Large intestine (tissue), 3 donors: ENCODE results near the gene IFT57. TPM values are rescaled to one million over a fixed set of nuclear protein-coding genes. Genes with fewer than 3 reads are reported as not detected.
A peak's percentile ranks its signal among the peaks of the same experiment; 100 is the strongest.
"Not testable (repeated sequence)": the region's sequence is repeated elsewhere in the genome, so short reads cannot be mapped to it uniquely, and the experiment has no call there.

Experiments
- DNase-seq, 2 donors: peaks; one replicate each; pipeline versions ENCODE4 v3.0.0 to v3.0.0-alpha.2; 2013
- H3K27ac ChIP-seq: one replicate; pipeline ENCODE4 v1.5.1; 2013; ENCODE audit warnings: low read length
- H3K27me3 ChIP-seq: 2 replicates; pipeline ENCODE4 v1.6.1; 2013; ENCODE audit warnings: low read length; ENCODE audit not compliant: control insufficient read depth, insufficient read depth
- H3K36me3 ChIP-seq: 2 replicates; pipeline ENCODE4 v1.6.1; 2013; ENCODE audit warnings: low read length; ENCODE audit not compliant: control insufficient read depth, insufficient read depth
- H3K4me1 ChIP-seq: one replicate; pipeline ENCODE4 v1.6.1; 2013; ENCODE audit warnings: low read length; ENCODE audit not compliant: control insufficient read depth, insufficient read depth
- H3K4me3 ChIP-seq: one replicate; pipeline ENCODE4 v1.5.1; 2013; ENCODE audit warnings: low read length
- H3K9me3 ChIP-seq: one replicate; pipeline ENCODE4 v1.6.1; 2013; ENCODE audit warnings: mild to moderate bottlenecking, low read depth, low read length, moderate library complexity; ENCODE audit not compliant: control insufficient read depth
- WGBS: methylation state at CpG from one replicate; pipeline ENCODE4 v1.1.5; 2013; ENCODE audit warnings: low lambda C conversion rate; ENCODE audit not compliant: insufficient coverage; 5-methylcytosine and 5-hydroxymethylcytosine counted together
- polyA plus RNA-seq: library from polyadenylated mRNA; unstranded; fragments of 120-200 nt; gene quantifications from one replicate; pipeline ENCODE4 v1.2.1, GENCODE V29; 2013

IFT57 gene
- polyA plus RNA-seq, 1 donor = 31.3 TPM

DNA sequence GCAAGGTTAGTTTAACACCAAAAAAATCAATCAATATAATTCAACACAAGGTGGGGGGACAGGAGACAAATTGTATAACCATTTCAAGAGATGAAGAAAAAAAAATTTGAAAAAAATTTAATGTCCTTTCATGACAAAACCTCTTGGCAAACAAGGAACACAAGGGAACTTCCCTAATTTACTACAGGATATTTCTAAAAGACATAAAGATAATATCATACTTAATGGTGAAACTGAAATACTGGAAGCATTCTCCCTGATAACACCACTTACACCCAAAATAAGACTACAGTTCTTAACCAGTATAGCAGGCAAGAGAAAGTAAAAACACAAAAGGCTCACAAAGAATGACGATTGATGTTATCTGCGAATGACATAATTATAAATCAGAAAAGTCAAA is 44.7 kb downstream of the IFT57 start:
- Histone ChIP-seq H3K9me3 (no peaks in the 10 kb centered on the region), H3K27ac (no peak overlapping the region), H3K4me1 (no peaks in the 10 kb centered on the region), H3K27me3 (no peaks in the 10 kb centered on the region), H3K36me3 (no peaks in the 10 kb centered on the region), H3K4me3 (no peak overlapping the region)
- 72% methylated on average over 2 of the region's 2 CpGs for WGBS
- no peak for DNase-seq

DNA sequence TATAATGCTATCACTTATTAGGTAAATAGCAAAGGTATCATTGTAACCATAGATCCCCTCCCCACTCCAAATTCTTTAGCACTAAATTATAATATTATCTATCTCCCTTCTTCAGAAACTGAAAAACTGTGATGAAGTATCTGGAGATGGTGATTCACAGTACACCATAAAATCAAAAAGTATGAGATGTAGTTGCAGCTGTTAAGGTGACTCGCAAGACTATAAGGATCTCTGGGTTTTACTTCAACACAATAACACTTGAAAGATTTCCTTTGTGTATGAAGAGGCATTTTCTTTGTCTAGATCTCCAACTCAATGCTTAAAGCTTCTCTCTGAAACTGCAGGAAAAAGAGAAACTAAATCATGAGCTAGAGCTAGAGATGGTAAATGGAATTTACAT is 46.9 kb downstream of the IFT57 start:
- Histone ChIP-seq H3K9me3 (no peaks in the 10 kb centered on the region), H3K4me3 (no peak overlapping the region), H3K27me3 (no peaks in the 10 kb centered on the region), H3K36me3 (no peaks in the 10 kb centered on the region), H3K4me1 (no peaks in the 10 kb centered on the region), H3K27ac (no peak overlapping the region)
- WGBS = no CpG with 5 or more reads among the region's 1 CpG
- DNase-seq = no peak

DNA sequence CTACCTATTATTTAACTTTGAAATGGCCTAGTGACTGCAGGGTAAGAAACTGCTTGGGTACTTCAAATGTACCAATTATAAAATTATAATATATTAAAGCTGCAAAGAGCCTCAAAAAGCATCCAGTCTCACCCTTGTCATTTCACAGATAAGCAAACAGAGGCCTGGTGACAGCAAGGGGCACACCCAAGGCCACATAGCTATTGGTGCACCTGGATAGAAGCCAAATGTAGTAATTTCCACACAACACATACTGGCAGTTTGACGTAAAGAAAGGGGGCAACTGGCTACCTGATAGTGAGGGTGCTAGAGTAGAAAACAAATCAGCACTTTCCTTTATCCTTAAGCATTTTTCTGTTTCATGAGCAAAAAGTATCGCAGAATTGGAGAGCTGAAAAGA is 51.1 kb downstream of the IFT57 start:
- Histone ChIP-seq H3K36me3 (peaks cover 4% of the 10 kb centered on the region), H3K4me3 (no peak overlapping the region), H3K4me1 (no peaks in the 10 kb centered on the region), H3K9me3 (no peaks in the 10 kb centered on the region), H3K27me3 (no peaks in the 10 kb centered on the region), H3K27ac (no peak overlapping the region)
- DNase-seq = no peak
- no CpG with 5 or more reads among the region's 2 CpGs for WGBS

DNA sequence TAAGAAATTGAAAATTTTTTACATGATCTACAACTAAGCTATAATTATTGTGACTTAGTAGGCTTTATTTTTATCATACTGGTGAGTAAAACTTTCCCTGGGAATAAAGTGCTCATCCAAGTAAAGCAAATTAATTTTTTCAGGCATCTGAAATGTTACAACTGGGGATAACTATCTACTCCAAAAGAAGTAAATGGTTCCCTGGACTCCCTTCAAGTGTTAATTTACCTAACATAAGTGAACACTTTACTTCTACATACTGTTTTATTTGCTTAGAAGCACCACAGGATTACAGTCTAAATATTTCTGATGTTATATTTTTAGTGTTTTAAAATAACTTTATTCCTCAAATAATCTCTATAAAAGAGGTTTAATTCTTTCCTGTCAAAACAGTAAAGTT is 57.8 kb downstream of the IFT57 start:
- Histone ChIP-seq H3K36me3 (peaks cover 9% of the 10 kb centered on the region), H3K9me3 (no peaks in the 10 kb centered on the region), H3K27ac (no peak overlapping the region), H3K4me1 (no peaks in the 10 kb centered on the region), H3K4me3 (no peak overlapping the region), H3K27me3 (no peaks in the 10 kb centered on the region)
- DNase-seq = no peak

DNA sequence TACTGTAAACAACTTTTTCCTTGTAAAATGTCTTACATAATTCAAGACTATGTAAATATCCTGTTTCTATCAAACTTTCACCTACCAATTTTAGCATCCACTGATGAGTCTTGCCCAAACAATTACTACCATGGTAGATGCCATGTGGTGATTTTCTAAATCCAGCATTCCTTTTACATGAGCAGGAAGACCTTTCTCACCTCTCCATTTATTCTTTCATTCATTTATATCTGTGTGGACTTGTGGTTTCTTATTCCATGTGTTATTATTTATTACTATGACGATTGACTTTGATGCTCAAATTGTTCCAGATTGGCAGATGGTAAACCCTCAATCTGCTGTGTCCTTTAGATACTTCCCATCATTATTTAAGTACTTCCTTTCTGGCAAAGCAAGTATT is 62.4 kb downstream of the IFT57 start:
- H3K36me3 ChIP-seq = no peaks in the 10 kb centered on the region
- no peaks in the 10 kb centered on the region for H3K4me1 ChIP-seq
- no peaks in the 10 kb centered on the region for H3K9me3 ChIP-seq
- 100% methylated on average over 1 of the region's 1 CpG for WGBS
- no peak overlapping the region for H3K4me3 ChIP-seq
- H3K27me3 ChIP-seq = no peaks in the 10 kb centered on the region
- DNase-seq = no peak
- H3K27ac ChIP-seq = no peak overlapping the region

DNA sequence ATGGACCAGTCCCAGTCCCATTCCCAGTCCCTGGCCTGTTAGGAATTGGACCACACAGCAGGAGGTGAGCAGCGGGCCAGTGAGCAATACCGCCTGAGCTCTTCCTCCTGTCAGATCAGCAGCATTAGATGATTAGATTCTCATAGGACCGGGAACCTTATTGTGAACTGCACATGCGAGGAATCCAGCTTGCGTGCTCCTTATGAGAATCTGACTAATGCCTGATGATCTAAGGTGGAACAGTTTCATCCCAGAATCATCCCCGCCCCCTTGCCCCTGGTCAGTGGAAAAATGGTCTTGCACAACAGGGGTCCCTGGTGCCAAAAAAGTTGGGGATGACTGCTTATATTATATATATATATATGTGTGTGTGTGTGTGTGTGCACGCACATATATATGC is 63.1 kb downstream of the IFT57 start:
- no peaks in the 10 kb centered on the region for H3K4me1 ChIP-seq
- no peaks in the 10 kb centered on the region for H3K27me3 ChIP-seq
- H3K9me3 ChIP-seq = no peaks in the 10 kb centered on the region
- H3K27ac ChIP-seq = no peak overlapping the region
- DNase-seq = no peak
- no peak overlapping the region for H3K4me3 ChIP-seq
- H3K36me3 ChIP-seq = no peaks in the 10 kb centered on the region
- WGBS = 100% methylated on average over 1 of the region's 7 CpGs

DNA sequence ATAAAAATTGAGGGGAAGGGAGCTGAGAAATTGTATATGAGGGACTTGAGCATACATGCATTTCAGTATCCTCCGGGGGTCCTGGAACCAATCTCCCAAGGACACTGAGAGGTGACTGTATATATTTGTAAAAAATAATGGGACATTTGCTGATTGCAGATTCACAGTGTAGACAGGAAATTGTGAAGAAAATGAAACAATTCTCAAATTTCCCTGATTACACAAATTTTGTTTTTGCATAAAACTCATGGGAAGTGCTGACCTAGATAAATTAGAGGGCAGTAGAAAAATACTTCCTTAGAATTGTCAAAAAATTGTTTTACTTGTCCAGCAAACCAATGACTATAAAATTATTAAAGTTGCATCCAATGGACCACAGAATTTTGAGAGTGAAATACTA is 64.0 kb downstream of the IFT57 start:
- no peak overlapping the region for H3K4me3 ChIP-seq
- no peak overlapping the region for H3K27ac ChIP-seq
- no peaks in the 10 kb centered on the region for H3K9me3 ChIP-seq
- H3K4me1 ChIP-seq = no peaks in the 10 kb centered on the region
- no peaks in the 10 kb centered on the region for H3K36me3 ChIP-seq
- DNase-seq = no peak
- no peaks in the 10 kb centered on the region for H3K27me3 ChIP-seq
- no CpG with 5 or more reads among the region's 1 CpG for WGBS

DNA sequence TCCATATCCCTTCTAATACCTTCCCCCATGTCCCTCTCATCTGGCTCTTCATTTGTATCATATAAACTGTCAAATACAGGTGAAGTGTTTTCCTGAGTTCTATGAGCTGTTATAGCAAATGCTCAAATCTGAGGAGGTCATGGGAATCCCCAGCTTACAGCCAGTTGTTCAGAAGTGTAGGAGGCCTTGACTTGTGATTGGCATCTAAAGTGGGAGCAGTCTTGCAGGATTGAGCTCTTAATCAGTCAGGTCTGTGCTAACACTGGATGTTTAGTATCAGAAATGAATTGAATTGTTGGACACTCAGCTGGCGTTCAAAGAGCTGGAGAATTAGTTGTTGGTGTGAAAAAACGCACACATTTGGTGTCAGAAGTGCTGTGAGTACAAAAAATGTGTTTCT is 65.0 kb downstream of the IFT57 start:
- H3K27ac ChIP-seq = no peak overlapping the region
- peaks cover 3% of the 10 kb centered on the region for H3K4me1 ChIP-seq
- H3K4me3 ChIP-seq = no peak overlapping the region
- WGBS = no CpG with 5 or more reads among the region's 2 CpGs
- H3K27me3 ChIP-seq = no peaks in the 10 kb centered on the region
- H3K9me3 ChIP-seq = no peaks in the 10 kb centered on the region
- H3K36me3 ChIP-seq = no peaks in the 10 kb centered on the region
- DNase-seq = no peak

DNA sequence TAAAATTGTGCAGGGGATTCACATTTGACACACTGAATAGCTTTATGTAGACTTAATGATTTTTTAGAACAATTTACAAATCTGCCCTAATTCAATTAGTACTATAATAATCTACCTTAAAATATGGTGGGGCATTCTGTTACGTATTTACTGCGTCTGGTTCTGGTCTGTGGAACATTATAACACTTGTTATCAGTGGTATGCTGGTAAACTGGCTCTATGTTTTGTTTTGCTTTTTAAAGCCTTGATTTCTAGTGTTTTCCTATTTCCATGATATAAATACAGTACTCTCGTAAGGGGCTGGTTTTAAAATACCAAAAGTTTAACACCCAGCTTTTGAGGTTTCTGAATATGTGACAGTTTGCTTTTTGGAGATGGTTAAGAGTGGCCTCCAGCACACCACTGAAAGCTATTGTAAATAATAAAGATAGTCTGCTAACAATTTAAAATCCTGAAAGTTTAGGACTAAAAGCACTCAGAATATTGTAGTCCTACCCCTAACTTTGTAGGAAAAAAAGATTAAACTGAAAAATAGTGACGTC is 65.8 kb downstream of the IFT57 start:
- 84% methylated on average over 3 of the region's 4 CpGs for WGBS
- H3K4me1 ChIP-seq = peaks cover 3% of the 10 kb centered on the region
- no peaks in the 10 kb centered on the region for H3K9me3 ChIP-seq
- no peak overlapping the region for H3K27ac ChIP-seq
- DNase-seq = no peak
- no peak overlapping the region for H3K4me3 ChIP-seq
- H3K36me3 ChIP-seq = no peaks in the 10 kb centered on the region
- H3K27me3 ChIP-seq = no peaks in the 10 kb centered on the region

DNA sequence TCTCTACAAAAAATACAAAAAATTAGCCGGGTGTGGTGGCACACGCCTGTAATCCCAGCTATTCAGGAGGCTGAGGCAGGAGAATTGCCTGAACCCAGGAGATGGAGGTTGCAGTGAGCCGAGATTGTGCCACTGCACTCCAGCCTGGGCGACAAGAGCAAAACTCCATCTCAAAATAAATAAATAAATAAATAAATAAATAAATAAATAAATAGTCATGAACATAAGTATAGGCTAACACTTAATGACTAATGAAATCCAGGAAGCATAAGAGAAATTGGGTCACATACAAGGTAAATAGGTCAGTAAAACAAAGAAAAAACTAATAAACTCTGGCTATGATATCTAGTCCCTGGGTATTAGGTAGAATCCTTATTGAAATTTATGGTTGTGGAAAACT is 66.6 kb downstream of the IFT57 start:
- not testable (repeated sequence) for H3K36me3 ChIP-seq, H3K4me1 ChIP-seq, DNase-seq, H3K27ac ChIP-seq, H3K27me3 ChIP-seq, H3K4me3 ChIP-seq, H3K9me3 ChIP-seq
- WGBS = no CpG with 5 or more reads among the region's 4 CpGs

DNA sequence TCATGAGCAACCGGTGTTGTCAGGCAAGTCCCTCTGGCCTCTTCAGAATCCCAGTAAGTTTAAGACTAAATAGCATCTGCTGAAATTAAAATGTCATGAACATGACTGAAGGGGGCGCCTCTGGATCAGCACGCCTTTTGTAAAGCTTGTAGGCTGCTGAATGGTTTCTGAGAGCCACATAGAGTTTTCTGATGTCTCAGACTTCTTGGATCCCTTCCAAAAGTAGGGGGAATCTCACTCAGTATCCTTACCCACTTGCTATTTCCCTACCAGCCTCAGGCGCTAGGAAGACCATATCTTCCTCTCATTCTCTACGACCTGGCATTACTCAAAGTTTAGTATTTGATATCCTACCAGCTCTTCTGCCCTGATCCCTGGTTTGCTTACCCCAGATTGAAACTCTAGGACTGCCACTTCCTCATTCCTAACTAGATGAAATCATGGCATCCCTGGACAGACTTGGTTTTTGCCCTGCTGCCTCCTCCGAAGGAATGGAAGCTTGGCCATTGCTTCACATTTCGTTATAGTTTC is 68.7 kb downstream of the IFT57 start:
- Histone ChIP-seq H3K9me3 (no peaks in the 10 kb centered on the region), H3K27me3 (no peaks in the 10 kb centered on the region), H3K27ac (no peak overlapping the region), H3K36me3 (no peaks in the 10 kb centered on the region), H3K4me3 (no peak overlapping the region), H3K4me1 (peaks cover 3% of the 10 kb centered on the region)
- WGBS = 100% methylated on average over 1 of the region's 7 CpGs
- DNase-seq = peak; percentile 41 to 47
